Left renal cortex interstitium (tissue), 4 donors: Measurements from ENCODE around the gene CCZ1B. TPM values are rescaled to one million over a fixed set of nuclear protein-coding genes. Genes with fewer than 3 reads are reported as not detected.
A peak's percentile ranks its signal among the peaks of the same experiment; 100 is the strongest.
"Not testable (repeated sequence)": the region's sequence is repeated elsewhere in the genome, so short reads cannot be mapped to it uniquely, and the experiment has no call there.

Source experiments
- DNase-seq, 4 donors: peaks; one replicate each; pipeline ENCODE4 v3.0.0-alpha.2; 2013; ENCODE audit warnings: low read depth in 4 of 4, low spot score in 2 of 4, missing footprints in 1 of 4
- polyA plus RNA-seq, 4 donors: library from polyadenylated mRNA; unstranded; fragments of 120-200 nt; gene quantifications; one replicate each; pipeline ENCODE4 v1.2.1, GENCODE V29; 2013; ENCODE audit not compliant: insufficient read length in 4 of 4

CCZ1B gene
- polyA plus RNA-seq, result 100 to 1,000 TPM in 1 of 4 donors, 10 to 100 TPM in 3; 47.1 to 104 (median 76.3) TPM

GRCh38 chr7:6826151-6826550 is at the start of gene CCZ1B:
Gene CCZ1B, minus strand, starts transcription at chr7:6826275. Its CDS starts 78 bp downstream, at chr7:6826197.
- peak in 2 of 4 donors; percentile 19 to 28 for DNase-seq

- not testable (repeated sequence) for DNase-seq
These were observed 48.9 kb upstream of the CCZ1B start for GRCh38 chr7:6875022-6875421.

GRCh38 chr7:6872246-6872945 is 46.3 kb upstream of the CCZ1B start:
- not testable (repeated sequence) for DNase-seq

DNA sequence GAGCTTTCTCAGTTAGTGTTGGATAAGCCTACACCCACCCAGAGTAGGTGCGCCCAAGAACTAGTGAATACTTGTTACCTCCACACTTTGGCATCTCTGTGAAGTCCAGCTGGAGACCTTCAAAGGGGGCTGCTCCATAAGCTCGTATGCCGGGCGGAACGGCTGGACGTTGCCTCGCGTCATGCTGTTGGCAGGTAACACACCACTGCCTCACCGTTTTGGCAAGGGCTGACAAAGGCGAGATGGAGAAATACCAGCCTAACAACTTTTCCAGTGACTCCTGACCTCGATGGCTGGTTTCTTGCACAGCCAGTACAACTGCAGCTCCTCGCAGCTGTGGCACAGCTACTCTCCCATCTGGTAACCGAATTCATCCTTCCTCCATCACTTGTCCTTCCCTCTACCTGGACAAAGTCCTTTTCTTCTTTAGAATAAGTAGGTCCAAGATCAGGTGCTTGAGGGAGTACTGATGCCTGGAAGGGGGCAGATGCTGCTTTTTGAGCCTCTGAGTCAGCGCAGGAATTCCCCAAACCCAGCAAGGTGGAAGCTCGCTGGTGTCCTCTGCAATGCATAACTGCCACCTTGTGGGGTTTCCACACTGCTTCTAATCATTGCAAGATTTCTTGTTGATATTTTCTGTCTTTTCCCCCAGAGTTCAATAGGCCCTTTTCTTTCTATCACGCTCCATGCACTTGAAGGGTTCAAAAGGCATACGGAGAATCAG is 45.5 kb upstream of the CCZ1B start:
- DNase-seq, result not testable (repeated sequence)

GRCh38 chr7:6864751-6865150 is 38.7 kb upstream of the CCZ1B start:
- not testable (repeated sequence) for DNase-seq

DNA sequence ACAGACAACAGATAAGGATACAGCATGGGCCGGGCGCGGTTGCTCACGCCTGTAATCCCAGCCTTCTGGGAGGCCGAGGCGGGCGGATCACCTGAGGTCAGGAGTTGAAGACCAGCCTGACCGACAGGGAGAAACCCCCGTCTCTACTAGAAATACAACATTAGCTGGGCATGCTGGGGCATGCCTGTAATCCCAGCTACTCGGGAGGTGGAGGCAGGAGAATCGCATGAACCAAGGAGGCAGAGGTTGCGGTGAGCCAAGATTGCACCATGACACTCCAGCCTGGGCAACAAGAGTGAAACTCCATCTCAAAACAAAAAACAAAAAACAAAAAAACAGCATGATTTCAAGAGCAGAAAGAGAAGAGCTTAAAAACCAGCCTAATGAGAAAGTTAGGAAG is 38.1 kb upstream of the CCZ1B start:
- not testable (repeated sequence) for DNase-seq

DNA sequence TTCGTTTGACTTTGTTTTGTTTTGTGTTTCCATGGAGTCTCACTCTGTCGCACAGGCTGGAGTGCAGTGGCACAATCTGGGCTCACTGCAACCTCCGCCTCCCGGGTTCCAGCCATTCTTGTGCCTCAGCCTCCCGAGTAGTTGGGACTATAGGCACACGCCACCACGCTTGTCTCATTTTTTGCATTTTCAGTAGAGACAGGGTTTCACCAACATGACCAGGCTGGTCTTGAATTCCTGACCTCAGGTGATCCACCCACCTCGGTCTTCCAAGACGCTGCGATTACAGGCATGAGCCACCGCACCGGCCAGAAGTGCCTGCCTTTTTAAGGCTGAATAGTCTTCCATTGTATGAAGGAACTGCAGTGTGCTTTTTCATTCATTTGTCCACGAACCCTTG is 36.8 kb upstream of the CCZ1B start:
- not testable (repeated sequence) for DNase-seq

DNA sequence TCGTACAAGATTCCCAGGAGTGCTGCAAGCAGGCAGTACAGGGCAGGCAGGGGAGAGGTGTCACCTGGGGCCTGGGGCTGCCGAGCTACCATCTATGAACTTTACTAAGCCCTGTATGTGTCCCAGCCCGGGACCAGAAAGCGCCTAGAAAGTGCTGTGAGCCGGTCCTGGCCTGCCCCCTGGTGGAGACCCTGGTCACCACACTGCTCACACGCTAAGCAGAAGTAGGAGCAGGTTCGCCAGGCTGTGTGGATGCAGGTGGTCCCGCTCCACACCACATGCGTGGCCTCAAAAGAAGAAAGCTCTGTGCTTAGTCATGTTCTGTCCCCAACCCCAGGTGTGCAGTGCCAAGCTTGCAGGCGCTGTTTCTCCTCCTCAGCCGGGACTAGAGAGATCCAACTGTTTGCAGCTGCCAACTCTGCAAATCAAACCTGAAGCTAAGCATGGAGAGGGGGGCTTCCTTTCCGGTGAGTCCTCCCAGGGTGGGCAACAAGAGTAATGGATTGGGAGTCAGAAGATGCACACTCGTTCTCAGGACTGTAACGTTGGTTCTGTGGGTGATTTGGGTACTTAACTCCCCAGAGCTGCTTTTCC is 31.7 kb upstream of the CCZ1B start:
- DNase-seq, result not testable (repeated sequence)

DNA sequence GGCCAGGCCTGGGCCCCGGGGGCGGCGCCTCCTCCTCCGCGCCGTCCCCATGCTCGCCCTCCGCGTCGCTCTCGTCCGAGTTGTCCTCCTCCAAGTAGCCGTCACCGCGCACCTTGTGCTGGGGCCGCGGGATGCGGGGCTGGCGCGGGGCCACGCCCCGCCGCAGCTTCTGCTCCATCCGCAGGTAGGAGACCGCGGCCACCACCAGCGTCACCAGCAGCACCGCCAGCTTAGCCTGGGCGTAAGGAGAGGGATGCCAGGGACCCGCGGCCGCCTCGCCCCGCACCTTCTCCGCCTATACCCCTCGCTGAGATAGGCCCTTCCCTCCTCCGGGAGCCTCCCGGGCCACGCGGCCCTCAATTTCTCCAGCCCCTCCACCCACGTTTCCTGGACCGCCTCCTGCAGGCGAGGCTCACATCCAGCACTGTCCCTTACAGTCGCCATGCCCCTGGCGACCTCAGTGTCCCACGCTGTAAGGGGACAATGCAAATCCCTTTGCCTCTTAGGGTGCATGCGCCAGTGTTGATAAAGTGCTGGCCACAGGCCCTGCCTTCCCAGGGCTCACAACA is 29.6 kb upstream of the CCZ1B start:
- DNase-seq, result not testable (repeated sequence)

DNA sequence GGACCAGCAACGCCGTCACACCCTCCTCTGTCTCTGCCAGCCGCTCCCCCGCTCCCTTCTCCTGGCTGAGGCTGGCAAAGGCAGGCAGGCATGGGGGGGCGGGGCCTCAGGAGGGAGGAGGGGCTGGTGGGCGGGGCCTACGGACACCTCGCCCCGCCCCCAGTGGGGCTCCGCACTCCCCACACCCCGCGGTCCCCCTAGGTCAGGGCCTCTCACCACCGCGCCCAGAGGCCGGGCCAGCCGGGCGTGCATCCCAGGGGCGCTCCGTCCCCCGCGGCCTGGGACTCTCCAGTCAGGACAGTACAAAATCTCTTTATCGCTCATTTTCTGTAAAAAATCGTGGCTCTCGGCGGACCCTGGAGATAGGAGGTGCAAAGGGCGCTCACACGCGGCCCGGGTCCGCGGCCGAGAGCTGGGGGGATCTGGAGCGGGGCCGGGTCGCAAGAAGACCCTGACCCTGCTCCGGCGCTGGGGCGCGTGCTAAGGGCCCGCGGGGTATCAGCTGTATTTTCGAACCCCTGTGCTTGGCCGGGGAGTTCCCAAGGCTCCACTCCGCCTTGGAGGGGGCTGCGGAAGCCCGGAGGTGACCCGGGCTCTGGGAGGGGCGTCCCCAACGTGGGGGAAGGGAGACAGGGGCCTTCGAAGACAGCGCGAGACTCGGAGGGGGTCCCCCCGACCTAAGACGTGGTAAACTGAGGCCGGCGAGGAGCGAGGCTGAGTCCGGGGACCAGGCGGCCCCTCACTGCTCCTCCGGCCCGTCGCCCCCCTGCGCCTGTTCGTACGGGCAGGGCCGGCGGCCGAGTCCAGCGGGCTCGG is 28.9 kb upstream of the CCZ1B start:
- not testable (repeated sequence) for DNase-seq

GRCh38 chr7:6853681-6854080 is 27.6 kb upstream of the CCZ1B start:
- DNase-seq, result not testable (repeated sequence)

GRCh38 chr7:6849127-6849526 is 23.1 kb upstream of the CCZ1B start:
- not testable (repeated sequence) for DNase-seq

GRCh38 chr7:6847751-6848150 is 21.7 kb upstream of the CCZ1B start:
- DNase-seq, result not testable (repeated sequence)

DNA sequence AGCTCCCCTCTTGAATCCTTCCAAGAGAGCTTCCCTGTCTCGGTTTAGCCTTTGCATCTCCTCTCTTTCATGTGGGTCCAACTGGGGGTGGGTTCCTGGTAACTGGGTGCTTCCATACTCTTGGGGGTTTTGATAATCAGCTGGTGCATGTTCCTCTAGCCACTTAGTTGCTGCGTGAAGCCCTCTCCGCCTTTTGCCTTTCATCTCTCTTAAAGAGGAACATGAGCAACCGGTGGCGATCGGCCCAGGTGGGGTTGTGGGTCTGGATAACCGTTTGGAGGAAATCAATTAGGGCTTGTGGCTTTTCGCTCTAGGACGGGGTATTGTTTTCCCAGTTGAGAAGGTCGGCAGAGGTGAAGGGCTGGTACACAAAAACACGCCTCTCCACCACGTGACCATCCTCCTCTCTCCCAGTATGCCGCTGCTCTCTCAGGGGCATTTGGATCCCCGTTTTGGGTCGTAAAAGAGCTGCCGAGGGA is 19.9 kb upstream of the CCZ1B start:
- not testable (repeated sequence) for DNase-seq

GRCh38 chr7:6843654-6844053 is 17.6 kb upstream of the CCZ1B start:
- not testable (repeated sequence) for DNase-seq

DNA sequence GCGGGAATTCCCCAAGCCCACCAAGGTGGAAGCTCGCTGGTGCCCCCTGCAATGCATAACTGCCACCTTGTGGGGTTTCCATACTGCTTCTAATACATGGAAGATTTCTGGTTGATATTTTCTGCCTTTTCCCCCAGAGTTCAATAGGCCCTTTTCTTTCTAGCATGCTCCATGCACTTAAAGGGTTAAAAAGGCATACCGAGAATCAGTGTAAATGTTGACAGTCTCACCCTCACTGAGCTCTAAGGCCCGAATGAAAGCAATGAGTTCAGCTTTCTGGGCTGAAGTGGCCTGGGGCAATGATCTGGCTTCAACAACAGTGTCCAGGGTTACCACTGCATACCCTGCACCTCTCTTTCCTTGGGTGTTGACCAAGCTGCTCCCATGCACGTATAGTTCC is 17.0 kb upstream of the CCZ1B start:
- not testable (repeated sequence) for DNase-seq

GRCh38 chr7:6842278-6842921 is 16.3 kb upstream of the CCZ1B start:
- not testable (repeated sequence) for DNase-seq

DNA sequence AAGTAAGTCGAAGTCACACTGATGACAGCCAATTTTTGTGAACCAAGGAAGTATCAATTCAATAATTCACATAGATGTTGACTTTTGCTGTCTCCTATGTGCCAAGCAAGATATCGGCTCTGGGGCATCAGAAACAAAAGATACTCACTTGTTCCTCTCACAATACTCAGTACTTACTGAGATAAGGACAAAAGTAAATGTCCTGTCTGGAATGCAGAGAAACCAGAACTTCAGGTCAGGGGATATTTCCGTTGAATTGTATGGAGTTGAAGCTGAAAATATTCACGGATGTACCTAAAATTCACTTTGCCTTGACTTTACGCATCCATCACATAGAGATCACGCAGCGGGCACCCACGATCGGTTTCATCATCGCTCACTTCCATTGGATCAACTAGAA is 11.0 kb upstream of the CCZ1B start:
- DNase-seq, result not testable (repeated sequence)

GRCh38 chr7:6835521-6835920 is 9.4 kb upstream of the CCZ1B start:
- not testable (repeated sequence) for DNase-seq

GRCh38 chr7:6833636-6834035 is 7.6 kb upstream of the CCZ1B start:
- DNase-seq, result no peak
